G401 (cell line): ENCODE data around the gene C16orf95. TPM values are rescaled to one million over a fixed set of nuclear protein-coding genes. Genes with fewer than 3 reads are reported as not detected.
"Not testable (repeated sequence)": the region's sequence is repeated elsewhere in the genome, so short reads cannot be mapped to it uniquely, and the experiment has no call there.

ENCODE experiments used
- DNase-seq: peaks from one replicate; pipeline ENCODE4 v3.0.0-alpha.2; 2015; ENCODE audit warnings: low spot score
- in situ Hi-C: cut with HindIII; loops from 2 replicates; pipeline ENCODE4 v1.10.0; 2016; ENCODE audit warnings: low sequenced_read_pairs, mixed read lengths
- total RNA-seq: library from RNA; depleted of rRNA; stranded (reverse); fragments of >200 nt; shearing (Covaris generic); gene quantifications from 2 replicates; pipeline ENCODE4 v1.2.3, GENCODE V29; 2014

Gene C16orf95
- total RNA-seq, 1 experiment from 2014 or later, result 7.0 TPM

DNA sequence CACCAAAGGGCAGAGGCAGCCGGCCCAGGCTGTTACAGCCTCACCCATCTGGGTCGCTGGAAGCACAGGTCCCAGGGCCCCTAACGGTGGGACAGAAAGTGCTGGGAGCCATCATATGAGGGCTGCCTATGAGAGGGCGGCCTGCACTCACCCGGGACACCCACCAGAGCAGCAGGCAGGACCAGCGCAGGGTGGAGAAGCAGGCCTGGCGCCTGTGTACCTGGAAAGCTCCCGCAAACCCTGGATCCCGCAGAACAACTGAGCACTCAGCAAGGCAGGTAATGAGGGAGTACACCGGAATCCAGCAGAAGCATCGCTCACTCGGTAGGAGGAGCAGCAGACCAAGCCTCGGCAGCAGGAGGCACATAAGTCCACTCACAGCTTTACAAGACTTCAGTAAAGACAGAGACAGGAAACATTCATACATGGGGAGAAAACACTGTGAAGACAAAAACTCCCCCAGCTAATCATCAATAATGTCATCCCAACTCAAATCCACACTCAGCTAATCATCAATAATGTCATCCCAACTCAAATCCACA, 31.5 kb upstream of the C16orf95 start:
- peak; percentile 59 for DNase-seq
- in situ Hi-C loops, result no loop called here

DNA sequence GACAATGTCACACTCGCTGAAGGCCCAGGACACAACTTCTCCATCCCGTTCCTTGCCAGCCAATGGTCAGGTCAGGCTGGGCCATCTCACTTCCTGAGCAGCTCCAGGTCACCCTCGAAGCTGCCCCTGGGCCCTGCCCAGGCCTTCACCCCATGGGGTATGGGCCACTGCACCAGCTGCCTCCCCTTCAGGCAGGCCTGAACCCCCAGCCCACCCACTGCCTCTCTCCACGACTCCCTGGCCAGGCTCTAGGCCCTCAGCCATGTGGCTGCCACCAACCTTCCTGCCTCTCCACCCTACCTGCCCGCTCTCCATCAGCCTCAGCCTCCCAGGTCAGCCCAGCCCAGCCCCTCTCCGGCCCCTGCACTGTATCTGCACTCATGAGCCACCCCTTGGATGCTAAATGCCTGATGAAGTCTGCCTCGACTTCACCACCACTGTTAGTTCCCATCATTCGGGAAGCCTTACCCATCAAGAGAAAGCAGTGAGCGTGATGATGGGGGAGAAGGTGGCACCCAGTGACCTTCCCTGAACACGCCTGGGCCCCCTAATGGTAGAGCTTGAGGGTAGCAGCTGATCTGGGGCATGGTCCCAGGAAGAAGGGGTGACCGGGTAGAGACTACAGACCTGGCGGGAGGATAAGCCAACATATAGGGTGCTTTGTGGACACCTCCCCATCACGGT, 30.9 kb upstream of the C16orf95 start:
- no peak for DNase-seq
- in situ Hi-C loops, result no loop called here

- in situ Hi-C loops, result no loop called here
- DNase-seq, result no peak
Measured at GRCh38 chr16:87346517-87347060, 29.4 kb upstream of the C16orf95 start.

- in situ Hi-C loops, result no loop called here
Measured at GRCh38 chr16:87345726-87346424, 28.7 kb upstream of the C16orf95 start.

DNA sequence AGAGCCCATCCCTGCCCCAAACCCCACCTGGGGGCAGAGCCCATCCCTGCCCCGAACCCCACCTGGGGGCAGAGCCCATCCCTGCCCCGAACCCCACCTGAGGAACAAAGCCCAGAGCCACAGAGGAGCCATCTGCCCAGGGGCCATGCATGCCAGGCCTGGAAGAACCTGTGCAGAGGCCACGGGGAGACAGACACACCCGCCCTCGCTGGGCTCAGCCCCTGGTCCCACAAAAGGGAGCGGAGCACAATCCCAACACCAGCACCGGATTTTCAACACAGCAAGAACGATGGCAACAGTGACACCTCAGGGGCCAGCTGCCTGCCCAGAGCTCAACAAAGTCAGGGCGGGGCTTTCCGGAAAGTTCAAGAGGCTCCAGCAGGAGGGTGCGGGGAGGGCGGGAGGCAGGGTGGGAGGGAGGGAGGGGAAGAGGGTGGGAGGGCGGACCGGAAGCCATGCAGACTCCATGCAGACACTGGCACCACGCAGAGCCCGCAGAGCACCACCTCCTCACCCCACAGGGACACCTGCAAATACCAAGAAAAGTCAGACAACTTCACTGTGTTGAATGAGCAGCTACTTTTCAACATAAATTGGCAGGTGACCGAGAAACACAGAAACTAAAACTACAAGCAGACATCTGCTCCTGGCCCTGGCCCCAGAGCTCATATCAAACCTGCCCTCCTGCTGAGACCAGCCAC, 27.9 kb upstream of the C16orf95 start:
- in situ Hi-C loops, result no loop called here
- DNase-seq, result peak; percentile 72

More at GRCh38 chr16:87345726-87346424, 28.7 kb upstream of the C16orf95 start:
- peak; percentile 57 for DNase-seq

DNA sequence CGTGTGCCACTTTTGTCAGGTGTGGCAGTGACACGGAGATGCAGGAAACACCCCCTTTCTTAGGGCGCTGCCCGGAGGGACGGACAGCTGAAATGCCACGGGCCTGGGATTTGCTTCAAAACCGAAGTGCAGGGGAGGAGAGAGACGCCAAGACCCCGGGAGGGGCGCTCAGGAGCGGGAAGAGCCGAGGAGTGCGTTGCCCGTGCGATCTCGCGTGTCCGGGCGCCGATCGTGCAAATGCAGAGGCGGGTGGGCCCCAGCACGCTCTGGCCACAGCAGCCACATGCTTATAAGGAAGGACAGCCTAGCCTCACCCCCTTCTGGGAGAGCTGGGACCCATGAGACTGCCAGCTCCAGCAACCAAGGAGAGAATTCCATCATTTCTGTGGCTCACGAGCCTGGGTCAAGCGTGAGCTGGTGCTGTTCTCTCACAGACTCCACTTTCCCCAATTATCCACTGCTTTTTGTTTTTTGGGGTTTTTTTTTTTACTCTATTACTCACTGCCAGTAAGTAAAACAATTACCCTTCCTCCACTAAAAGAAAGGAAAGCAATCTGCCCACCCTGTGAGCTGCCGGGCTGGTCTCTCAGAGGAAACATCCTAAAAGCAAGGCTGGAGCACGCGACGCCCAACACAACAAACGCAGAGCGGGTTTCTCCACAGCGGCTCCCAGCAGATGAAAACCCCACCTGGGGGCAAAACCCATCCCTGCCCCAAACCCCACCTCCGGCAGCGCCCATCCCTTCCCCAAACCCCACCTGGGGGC, 27.2 kb upstream of the C16orf95 start:
- in situ Hi-C loops, result no loop called here
- peak; percentile 45 for DNase-seq

DNA sequence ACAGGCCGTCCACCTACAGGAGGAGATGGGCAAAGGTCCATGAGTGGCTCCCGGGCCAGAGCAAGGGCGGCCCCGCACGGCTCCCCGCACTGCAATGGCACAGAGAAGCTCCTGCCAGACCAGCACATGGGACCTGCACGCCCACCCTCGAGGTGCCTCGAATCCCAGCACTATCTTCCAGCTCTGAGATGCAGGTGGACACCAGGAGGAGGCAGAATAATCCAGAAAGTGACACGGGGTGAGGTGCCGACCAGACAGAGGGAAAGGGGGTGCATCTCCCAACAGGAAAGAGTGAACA, 26.5 kb upstream of the C16orf95 start:
- in situ Hi-C loops, result no loop called here

GRCh38 chr16:87342978-87343752, 26.0 kb upstream of the C16orf95 start:
- peak; percentile 79 for DNase-seq
- in situ Hi-C loops, result no loop called here

More for the DNA sequence above, 26.5 kb upstream of the C16orf95 start:
- peak; percentile 41 for DNase-seq

GRCh38 chr16:87342504-87342903, 25.3 kb upstream of the C16orf95 start:
- peak; percentile 60 for DNase-seq
- in situ Hi-C loops, result no loop called here

- in situ Hi-C loops, result no loop called here
- peak; percentile 64 for DNase-seq
Measured at GRCh38 chr16:87340198-87340597, 23.0 kb upstream of the C16orf95 start.

- in situ Hi-C loops, DNase-seq: not testable (repeated sequence)
Measured at GRCh38 chr16:87339724-87340105, 22.5 kb upstream of the C16orf95 start.

DNA sequence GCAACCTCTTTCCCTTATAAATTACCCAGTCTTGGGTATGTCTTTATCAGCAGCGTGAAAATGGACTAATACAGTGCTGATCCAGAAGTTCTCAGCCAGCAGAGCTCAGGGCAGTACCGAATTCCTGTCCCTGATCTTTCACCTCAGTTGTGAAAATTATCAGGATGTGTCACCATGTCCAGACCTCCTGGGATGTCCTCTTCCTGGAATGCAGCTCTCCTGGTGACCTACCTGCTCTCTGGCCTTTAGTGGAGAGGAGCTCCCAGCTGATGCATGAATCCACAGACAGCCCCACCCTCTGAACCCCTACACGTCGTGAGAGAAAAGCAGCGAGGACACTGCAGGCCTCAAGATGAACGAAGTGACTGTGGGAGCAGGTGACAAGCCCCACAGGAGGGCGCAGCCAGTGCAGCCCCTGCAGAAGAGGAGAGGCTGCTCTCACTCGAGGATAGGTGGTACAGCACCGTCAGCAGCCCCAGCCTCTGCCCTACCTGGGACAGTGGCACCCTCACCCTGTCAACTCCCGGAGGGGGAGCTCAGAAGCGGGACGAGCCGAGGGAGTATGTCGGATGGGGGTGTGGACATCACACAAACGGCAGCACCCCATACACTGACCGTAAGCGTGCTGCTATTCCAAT, 22.0 kb upstream of the C16orf95 start:
- no peak for DNase-seq
- in situ Hi-C loops, result no loop called here

- DNase-seq, result no peak
- in situ Hi-C loops, result no loop called here
Measured at GRCh38 chr16:87338155-87338765, 21.1 kb upstream of the C16orf95 start.

GRCh38 chr16:87337262-87337771, 20.1 kb upstream of the C16orf95 start:
- peak; percentile 81 for DNase-seq
- in situ Hi-C loops, result no loop called here

DNA sequence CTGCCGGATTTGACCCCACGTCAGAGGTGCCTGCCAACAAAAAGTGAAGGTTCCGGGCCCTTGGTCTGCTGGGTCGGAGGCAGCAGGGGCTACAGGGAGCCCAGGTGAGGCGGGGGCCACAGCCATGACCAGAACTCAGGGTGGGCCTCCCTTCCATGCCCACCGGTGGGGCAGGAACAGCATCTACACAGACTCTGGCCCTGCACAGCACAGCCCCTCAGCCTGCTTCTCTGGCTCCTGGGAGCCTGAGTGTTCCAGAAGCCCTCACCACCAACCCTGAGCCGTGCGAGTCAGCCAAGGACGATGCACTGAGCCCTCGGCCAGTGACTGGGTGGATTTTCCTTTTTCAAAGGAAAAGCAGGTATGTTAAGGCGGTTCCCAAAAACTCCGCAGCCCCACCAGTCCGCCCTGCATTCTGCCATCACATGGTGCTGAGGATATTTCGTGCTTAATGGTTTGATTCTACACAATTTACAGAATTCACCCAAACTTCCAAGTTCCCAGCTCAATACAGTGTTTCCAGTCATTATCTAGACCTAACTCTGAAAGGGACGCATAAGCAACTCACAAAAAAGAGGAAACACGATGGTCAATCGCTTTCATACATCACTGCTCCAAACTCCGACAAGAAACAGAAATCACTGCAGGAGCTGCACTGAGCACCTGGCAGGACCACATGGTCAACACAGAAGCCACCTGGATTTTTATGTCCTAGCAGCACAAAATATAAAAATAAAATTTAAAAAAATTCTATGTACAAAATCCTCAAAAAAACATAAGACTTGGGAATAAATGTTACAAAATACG, 19.4 kb upstream of the C16orf95 start:
- peak; percentile 89 for DNase-seq
- in situ Hi-C loops, result no loop called here

DNA sequence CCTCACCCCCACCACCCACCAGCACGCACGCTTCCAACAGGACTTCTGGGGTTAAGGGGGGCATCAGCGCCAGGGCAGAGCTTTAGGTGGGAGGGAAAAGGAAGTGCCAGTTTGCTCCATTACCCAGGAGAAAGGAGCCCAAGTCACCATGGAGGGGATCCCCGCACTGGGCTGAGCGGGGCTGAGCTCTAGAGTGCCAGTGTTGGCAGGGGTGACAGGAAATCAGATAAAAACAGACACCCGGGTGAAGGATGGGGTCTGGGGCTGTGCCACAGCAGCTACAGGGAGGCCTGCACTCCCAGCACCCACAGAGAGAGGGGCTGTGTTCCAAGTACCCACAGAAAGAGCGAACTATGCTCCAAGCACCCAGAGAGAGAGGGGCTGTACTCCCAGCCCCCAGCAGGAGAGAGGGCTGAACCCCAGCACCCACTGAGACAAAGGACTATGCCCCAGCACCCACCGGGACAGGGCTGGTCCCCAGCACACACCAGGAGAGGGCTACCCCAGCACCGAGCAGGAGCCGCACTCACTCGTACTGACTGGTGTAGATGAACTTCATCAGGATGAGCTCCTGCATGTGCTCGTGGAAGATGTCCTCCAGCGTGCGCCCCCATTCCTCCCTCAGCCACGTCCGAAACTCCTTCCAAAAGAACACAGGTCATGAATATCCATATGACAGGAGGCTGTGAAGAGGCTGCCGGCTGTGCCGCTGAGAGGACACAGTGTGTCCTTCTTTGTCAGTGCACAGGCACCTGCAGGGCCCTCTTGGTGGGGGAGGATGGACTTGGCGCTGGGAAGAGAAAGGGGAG, 18.6 kb upstream of the C16orf95 start:
- DNase-seq, result peak; percentile 85

More for the DNA sequence above, 18.6 kb upstream of the C16orf95 start:
- in situ Hi-C loops, result no loop called here
